ENCODE results near the gene CYP4X1. TPM values are rescaled to one million over a fixed set of nuclear protein-coding genes. Genes with fewer than 3 reads are reported as not detected.

CYP4X1 gene
- total RNA-seq, 2 experiments from 2014 or later: not detected

Other genes with a start within 250 kb of the CYP4X1 start
- gene CYP4B1, start 224.6 kb upstream of the CYP4X1 start, total RNA-seq: not detected
- not detected for gene CYP4A11, start 82.2 kb upstream of the CYP4X1 start, total RNA-seq
- gene CYP4Z1, start 43.6 kb downstream of the CYP4X1 start, total RNA-seq: not detected
- gene CYP4A22, start 113.8 kb downstream of the CYP4X1 start, total RNA-seq: not detected
- not detected for gene PDZK1IP1, start 166.4 kb downstream of the CYP4X1 start, total RNA-seq
- gene TAL1, start 208.6 kb downstream of the CYP4X1 start, total RNA-seq: not detected